Glomerular endothelial cell (primary cell): ENCODE results near the gene WDR26. TPM values are rescaled to one million over a fixed set of nuclear protein-coding genes. Genes with fewer than 3 reads are reported as not detected.
"Not testable (repeated sequence)": the region's sequence is repeated elsewhere in the genome, so short reads cannot be mapped to it uniquely, and the experiment has no call there.

Experiments used
- DNase-seq: peaks from one replicate; pipeline ENCODE4 v3.0.0-alpha.2; 2011; ENCODE audit warnings: low read depth, low spot score; ENCODE audit errors: extremely low read depth
- total RNA-seq: library from RNA; depleted of rRNA; stranded (reverse); fragments of >200 nt; gene quantifications from 2 replicates; pipeline ENCODE4 v1.2.3, GENCODE V29; 2015

The WDR26 gene
- total RNA-seq: 69.2 and 88.5 TPM in 2 replicates

- no peak for DNase-seq
Measured at GRCh38 chr1:224434691-224435317, at the start of gene WDR26. Gene WDR26 (minus strand): TSS chr1:224434797.

GRCh38 chr1:224483206-224483605 lies 48.6 kb upstream of the WDR26 start:
- DNase-seq: not testable (repeated sequence)

GRCh38 chr1:224482619-224483018 lies 48.0 kb upstream of the WDR26 start:
- DNase-seq: no peak

GRCh38 chr1:224481601-224482000 lies 47.0 kb upstream of the WDR26 start:
- DNase-seq: no peak

- not testable (repeated sequence) for DNase-seq
Measured at GRCh38 chr1:224480888-224481459, 46.4 kb upstream of the WDR26 start.

- DNase-seq: not testable (repeated sequence)
Measured at GRCh38 chr1:224480200-224480599, 45.6 kb upstream of the WDR26 start.

- no peak for DNase-seq
Measured at GRCh38 chr1:224472806-224473205, 38.2 kb upstream of the WDR26 start.

GRCh38 chr1:224466154-224466553 lies 31.6 kb upstream of the WDR26 start:
- DNase-seq: no peak

- DNase-seq: no peak
Measured at GRCh38 chr1:224459966-224460365, 25.4 kb upstream of the WDR26 start.

GRCh38 chr1:224458996-224459395 lies 24.4 kb upstream of the WDR26 start:
- DNase-seq: no peak

GRCh38 chr1:224458296-224458695 lies 23.7 kb upstream of the WDR26 start:
- DNase-seq: no peak

GRCh38 chr1:224457782-224458144 lies 23.2 kb upstream of the WDR26 start:
- no peak for DNase-seq

GRCh38 chr1:224456637-224456953 lies 22.0 kb upstream of the WDR26 start:
- no peak for DNase-seq

- DNase-seq: no peak
Measured at GRCh38 chr1:224454402-224455055, 19.9 kb upstream of the WDR26 start.

- DNase-seq: no peak
Measured at GRCh38 chr1:224450561-224451350, 16.2 kb upstream of the WDR26 start.

GRCh38 chr1:224450159-224450558 lies 15.6 kb upstream of the WDR26 start:
- no peak for DNase-seq

- DNase-seq: no peak
Measured at GRCh38 chr1:224448453-224449017, 13.9 kb upstream of the WDR26 start.

- DNase-seq: no peak
Measured at GRCh38 chr1:224447971-224448370, 13.4 kb upstream of the WDR26 start.

- no peak for DNase-seq
Measured at GRCh38 chr1:224447251-224447650, 12.7 kb upstream of the WDR26 start.

GRCh38 chr1:224438989-224439388 lies 4.4 kb upstream of the WDR26 start:
- no peak for DNase-seq

GRCh38 chr1:224435999-224436398 lies 1.4 kb upstream of the WDR26 start:
- no peak for DNase-seq
